22Rv1 (cell line): ENCODE data around the gene FER.

Experiments
- H3K27ac ChIP-seq: fragments of 450-650 bp; 2 replicates; pipeline ENCODE4 v1.5.1; 2017
- CTCF ChIP-seq: fragments of 450-650 bp; IDR thresholded peaks from 2 replicates; pipeline ENCODE4 v1.5.1; 2017; ENCODE audit warnings: mild to moderate bottlenecking
- ZFX ChIP-seq: fragments of 450-650 bp; IDR thresholded peaks from 2 replicates; pipeline ENCODE4 v1.6.1; 2017; ENCODE audit warnings: antibody characterized with exemption, borderline replicate concordance

Gene FER

GRCh38 chr5:109246395-109246794 lies 498.7 kb downstream of the FER start:
- no peak overlapping the region for H3K27ac ChIP-seq
- no peak for TF ChIP-seq ZFX
- no peak for TF ChIP-seq CTCF
